A673 (cell line): ENCODE measurements around the gene SYNE2. TPM values are rescaled to one million over a fixed set of nuclear protein-coding genes. Genes with fewer than 3 reads are reported as not detected.

ENCODE experiments used
- BruUV-seq: library from RNA; stranded (reverse); fragments of 400-500 nt; replicated peaks from 2 replicates; lab custom pipeline; 2021; lab: Mats Ljungman, UMichigan
- CTCF ChIA-PET: fragments of 300-600 bp; sonication (Branson Sonifier 250); formaldehyde crosslinking; loops from one replicate; lab custom pipeline; 2022; ENCODE audit warnings: antibody characterized with exemption; lab: Charles Lee
- POLR2A ChIA-PET: fragments of 300-600 bp; sonication (Branson Sonifier 250); formaldehyde crosslinking; loops from one replicate; lab custom pipeline; 2022; ENCODE audit warnings: antibody characterized with exemption; ENCODE audit not compliant: low non-redundant PET; lab: Charles Lee
- DNase-seq: peaks from one replicate; pipeline ENCODE4 v3.0.0-alpha.2; 2015; ENCODE audit warnings: low spot score
- H3K27ac ChIP-seq: fragments of 200-600 bp; sonication (generic); 2 replicates; pipeline ENCODE4 v1.5.1; 2016; ENCODE audit warnings: mixed run types, low read depth, mild to moderate bottlenecking, mixed read lengths, antibody characterized with exemption, low read length; ENCODE audit not compliant: poor library complexity, severe bottlenecking
- H3K27me3 ChIP-seq: fragments of 200-600 bp; sonication (generic); replicated peaks from 2 replicates; pipeline ENCODE4 v1.6.1; 2017; ENCODE audit warnings: mixed run types, low read depth, mild to moderate bottlenecking, mixed read lengths, antibody characterized with exemption, low read length; ENCODE audit not compliant: insufficient read depth, poor library complexity
- H3K36me3 ChIP-seq: fragments of 200-600 bp; sonication (generic); 2 replicates; pipeline ENCODE4 v1.6.1; 2016; ENCODE audit warnings: mixed run types, mild to moderate bottlenecking, mixed read lengths, antibody characterized with exemption, low read length; ENCODE audit not compliant: insufficient read depth, poor library complexity, severe bottlenecking
- H3K4me1 ChIP-seq: fragments of 200-600 bp; sonication (generic); 2 replicates; pipeline ENCODE4 v1.6.1; 2017; ENCODE audit warnings: mixed run types, mild to moderate bottlenecking, mixed read lengths, antibody characterized with exemption, low read length; ENCODE audit not compliant: insufficient read depth, poor library complexity, severe bottlenecking
- H3K4me3 ChIP-seq: fragments of 200-600 bp; sonication (generic); 2 replicates; pipeline ENCODE4 v1.5.1; 2016; ENCODE audit warnings: low read depth, mixed run types, mild to moderate bottlenecking, mixed read lengths, low read length; ENCODE audit not compliant: poor library complexity, severe bottlenecking
- H3K9me3 ChIP-seq: fragments of 200-600 bp; sonication (generic); 2 replicates; pipeline ENCODE4 v1.6.1; 2016; ENCODE audit warnings: mixed run types, low read depth, mild to moderate bottlenecking, mixed read lengths, antibody characterized with exemption, low read length; ENCODE audit not compliant: poor library complexity, severe bottlenecking
- EZH2 ChIP-seq: fragments of 200-600 bp; sonication (generic); IDR thresholded peaks from 2 replicates; pipeline ENCODE4 v1.6.1; 2017; ENCODE audit warnings: borderline replicate concordance, low read depth, mild to moderate bottlenecking, mixed read lengths, antibody characterized with exemption, low read length; ENCODE audit not compliant: poor library complexity, severe bottlenecking
- intact Hi-C: fragments of 100-400 bp; cut with micrococcal nuclease; formaldehyde crosslinking; loops from one replicate; pipeline ENCODE4 v1.10.0; 2022; ENCODE audit not compliant: unreplicated experiment
- total RNA-seq: library from RNA; stranded (reverse); gene quantifications from 2 replicates; pipeline ENCODE4 v1.2.3, GENCODE V29; 2021
- TF ChIP-seq, protein P1 (sequence below): fragments of 300-800, 200-600 bp; sonication (generic); conservative IDR thresholded peaks from 2 replicates; pipeline ENCODE4 v1.5.1; 2017; ENCODE audit warnings: low read depth, mild to moderate bottlenecking, antibody characterized with exemption, low read length, moderate library complexity, mixed read lengths

The SYNE2 gene
- total RNA-seq, 1 experiment from 2014 or later = 68.2 TPM

DNA sequence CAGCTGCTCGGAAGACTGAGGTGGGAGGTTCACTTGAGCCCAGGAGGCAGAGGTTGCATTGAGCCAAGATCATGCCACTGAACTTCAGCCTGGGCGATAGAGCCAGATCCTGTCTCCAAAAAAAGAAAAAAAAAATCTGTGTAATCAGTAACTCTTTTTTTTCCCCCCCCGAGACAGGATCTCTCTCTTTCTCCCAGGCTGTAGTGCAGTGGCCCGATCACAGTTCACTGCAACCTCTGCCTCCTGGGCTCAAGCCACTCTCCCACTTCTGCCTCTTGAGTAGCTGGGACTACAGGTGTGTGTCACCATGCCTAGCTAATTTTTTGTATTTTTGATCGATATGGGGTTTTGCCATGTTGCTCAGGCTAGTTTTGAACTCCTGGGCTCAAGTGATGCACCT, 113.6 kb downstream of the SYNE2 start:
- Histone ChIP-seq H3K9me3 (no peaks in the 10 kb centered on the region), H3K36me3 (peaks cover 7% of the 10 kb centered on the region), H3K4me1 (no peaks in the 10 kb centered on the region), H3K27ac (no peak overlapping the region), H3K27me3 (no peaks in the 10 kb centered on the region), H3K4me3 (no peak overlapping the region)
- no peak for DNase-seq
- BruUV-seq = no TSS peak
- intact Hi-C loops = no loop called here
- POLR2A ChIA-PET = no interaction called here
- CTCF ChIA-PET = no interaction called here
- TF ChIP-seq, protein P1, sequence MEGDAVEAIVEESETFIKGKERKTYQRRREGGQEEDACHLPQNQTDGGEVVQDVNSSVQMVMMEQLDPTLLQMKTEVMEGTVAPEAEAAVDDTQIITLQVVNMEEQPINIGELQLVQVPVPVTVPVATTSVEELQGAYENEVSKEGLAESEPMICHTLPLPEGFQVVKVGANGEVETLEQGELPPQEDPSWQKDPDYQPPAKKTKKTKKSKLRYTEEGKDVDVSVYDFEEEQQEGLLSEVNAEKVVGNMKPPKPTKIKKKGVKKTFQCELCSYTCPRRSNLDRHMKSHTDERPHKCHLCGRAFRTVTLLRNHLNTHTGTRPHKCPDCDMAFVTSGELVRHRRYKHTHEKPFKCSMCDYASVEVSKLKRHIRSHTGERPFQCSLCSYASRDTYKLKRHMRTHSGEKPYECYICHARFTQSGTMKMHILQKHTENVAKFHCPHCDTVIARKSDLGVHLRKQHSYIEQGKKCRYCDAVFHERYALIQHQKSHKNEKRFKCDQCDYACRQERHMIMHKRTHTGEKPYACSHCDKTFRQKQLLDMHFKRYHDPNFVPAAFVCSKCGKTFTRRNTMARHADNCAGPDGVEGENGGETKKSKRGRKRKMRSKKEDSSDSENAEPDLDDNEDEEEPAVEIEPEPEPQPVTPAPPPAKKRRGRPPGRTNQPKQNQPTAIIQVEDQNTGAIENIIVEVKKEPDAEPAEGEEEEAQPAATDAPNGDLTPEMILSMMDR = no peak
- TF ChIP-seq EZH2 = no peak

DNA sequence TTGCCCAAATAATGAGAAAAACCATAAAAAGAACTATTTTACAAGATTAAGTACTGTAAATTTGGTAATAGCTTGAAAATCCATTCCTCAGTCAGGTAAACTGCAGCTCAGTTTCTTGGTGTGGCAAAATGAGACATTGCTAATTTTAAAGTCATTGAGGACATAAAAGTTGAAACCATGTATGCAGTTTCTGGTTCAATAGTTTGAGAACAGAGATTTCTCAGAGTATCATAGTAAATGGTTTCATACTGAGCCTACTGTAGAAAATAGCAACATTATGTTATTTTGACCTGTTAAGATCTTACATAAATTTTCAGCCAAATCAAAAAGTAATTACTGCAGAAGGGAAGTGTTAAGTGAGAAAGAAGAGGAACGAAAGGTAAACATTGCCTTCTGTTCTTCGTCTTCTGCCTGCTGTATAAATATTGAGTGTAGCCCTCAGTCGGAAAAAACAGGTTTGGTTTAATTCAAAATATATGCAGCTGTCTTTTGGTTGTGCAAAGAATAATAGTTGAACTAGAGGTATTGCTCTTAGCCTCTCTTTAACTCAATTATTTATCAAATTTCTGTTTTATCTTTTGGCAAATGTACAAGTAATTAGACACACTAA, 119.6 kb downstream of the SYNE2 start:
- ChIA-PET CTCF (no interaction called here), POLR2A (no interaction called here)
- intact Hi-C loops = no loop called here
- Histone ChIP-seq H3K4me1 (no peaks in the 10 kb centered on the region), H3K36me3 (peaks cover 3% of the 10 kb centered on the region), H3K27ac (no peak overlapping the region), H3K9me3 (no peaks in the 10 kb centered on the region), H3K27me3 (no peaks in the 10 kb centered on the region), H3K4me3 (no peak overlapping the region)
- TF ChIP-seq EZH2 = no peak
- TF ChIP-seq, protein P1 = no peak
- BruUV-seq = no TSS peak
- no peak for DNase-seq

DNA sequence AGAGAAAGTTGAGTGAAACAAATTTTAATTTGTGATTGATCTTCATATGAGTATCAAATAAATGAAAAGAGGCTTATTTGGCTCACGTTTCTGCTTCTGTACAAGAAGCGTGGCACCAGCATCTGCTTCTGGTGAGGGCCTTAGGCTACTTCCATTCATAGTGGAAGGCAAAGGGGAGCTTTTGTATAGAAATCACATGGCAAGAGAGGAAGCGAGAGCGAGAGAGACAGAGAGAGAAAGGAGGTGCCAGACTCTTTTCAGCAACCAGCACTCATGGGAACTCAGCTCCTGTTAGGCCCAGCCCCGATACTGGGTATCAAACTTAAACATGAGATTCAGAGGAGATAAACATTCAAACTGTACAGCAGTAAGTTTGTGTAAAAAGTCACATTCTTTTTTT, 121.4 kb downstream of the SYNE2 start:
- Histone ChIP-seq H3K4me3 (no peak overlapping the region), H3K36me3 (no peaks in the 10 kb centered on the region), H3K9me3 (no peaks in the 10 kb centered on the region), H3K27ac (no peak overlapping the region), H3K27me3 (no peaks in the 10 kb centered on the region), H3K4me1 (no peaks in the 10 kb centered on the region)
- no peak for TF ChIP-seq EZH2
- TF ChIP-seq, protein P1 = no peak
- intact Hi-C loops = no loop called here
- POLR2A ChIA-PET = no interaction called here
- no peak for DNase-seq
- no TSS peak for BruUV-seq
- CTCF ChIA-PET = no interaction called here
